CD14-positive monocyte (primary cell): ENCODE data around the gene NNAT. TPM values are rescaled to one million over a fixed set of nuclear protein-coding genes. Genes with fewer than 3 reads are reported as not detected.
"Not testable (repeated sequence)": the region's sequence is repeated elsewhere in the genome, so short reads cannot be mapped to it uniquely, and the experiment has no call there.

ENCODE experiments used
- DNase-seq, 3 donors: peaks; one replicate each; pipeline ENCODE4 v3.0.0-alpha.2; 2011 to 2022
- H2AFZ ChIP-seq: 2 replicates; pipeline ENCODE4 v1.6.0; 2012; ENCODE audit warnings: mild to moderate bottlenecking, low read depth, low read length, inconsistent platforms; ENCODE audit not compliant: insufficient read depth, poor library complexity, severe bottlenecking
- H3K27ac ChIP-seq, 2 donors: 1 replicate in 1 of 2; 2 replicates in 1 of 2; pipeline ENCODE4 v1.5.1; 2012 to 2013; ENCODE audit warnings: low read length in 2 of 2, control low read depth in 1 of 2, inconsistent platforms in 1 of 2, low read depth in 1 of 2, mild to moderate bottlenecking in 1 of 2
- H3K27me3 ChIP-seq, 2 donors: one replicate each; pipeline versions ENCODE4 v1.6.0 to v1.6.1; 2011 to 2013; ENCODE audit warnings: low read length in 2 of 2; ENCODE audit not compliant: control insufficient read depth in 2 of 2, insufficient read depth in 2 of 2
- H3K36me3 ChIP-seq, 2 donors: replicated peaks in 1 of 2; 1 replicate in 1 of 2; 2 replicates in 1 of 2; pipeline versions ENCODE4 v1.5.1 to v1.6.1; 2012 to 2013; ENCODE audit warnings: low read length in 2 of 2, control low read depth in 1 of 2, inconsistent platforms in 1 of 2, mild to moderate bottlenecking in 1 of 2; ENCODE audit not compliant: insufficient read depth in 2 of 2, control insufficient read depth in 1 of 2
- H3K4me1 ChIP-seq, 2 donors: 1 replicate in 1 of 2; 2 replicates in 1 of 2; pipeline versions ENCODE4 v1.5.1 to v1.6.1; 2012 to 2013; ENCODE audit warnings: low read length in 2 of 2, control low read depth in 1 of 2, inconsistent platforms in 1 of 2, mild to moderate bottlenecking in 1 of 2, moderate library complexity in 1 of 2; ENCODE audit not compliant: insufficient read depth in 2 of 2, control insufficient read depth in 1 of 2
- H3K4me2 ChIP-seq: replicated peaks from 2 replicates; pipeline ENCODE3; 2012; ENCODE audit warnings: low read length, moderate library complexity, mild to moderate bottlenecking; ENCODE audit not compliant: poor library complexity, severe bottlenecking; ENCODE audit errors: extremely low read depth
- H3K4me3 ChIP-seq, 3 experiments: fragments of 200-600 bp in 1 of 3; sonication (generic) in 1 of 3; replicated peaks in 1 of 3; 1 replicate in 2 of 3; 2 replicates in 1 of 3; pipeline ENCODE4 v1.5.1; 2011 to 2013; ENCODE audit warnings: low read length in 3 of 3, mild to moderate bottlenecking in 3 of 3, control low read depth in 2 of 3, low read depth in 2 of 3, inconsistent platforms in 1 of 3, moderate library complexity in 1 of 3
- H3K79me2 ChIP-seq: 2 replicates; pipeline ENCODE4 v1.6.0; 2012; ENCODE audit warnings: mild to moderate bottlenecking, control low read depth, inconsistent platforms, low read length, moderate library complexity; ENCODE audit not compliant: insufficient read depth
- H3K9ac ChIP-seq: 2 replicates; pipeline ENCODE4 v1.6.0; 2017; ENCODE audit warnings: low read length, mild to moderate bottlenecking; ENCODE audit not compliant: insufficient read depth, poor library complexity, severe bottlenecking
- H3K9me3 ChIP-seq, 2 donors: replicated peaks in 1 of 2; 1 replicate in 1 of 2; 2 replicates in 1 of 2; pipeline versions ENCODE4 v1.5.1 to v1.6.1; 2012 to 2013; ENCODE audit warnings: low read length in 2 of 2, control low read depth in 1 of 2; ENCODE audit not compliant: control insufficient read depth in 1 of 2, insufficient read depth in 1 of 2
- H4K20me1 ChIP-seq: 2 replicates; pipeline ENCODE4 v1.6.0; 2012; ENCODE audit warnings: mild to moderate bottlenecking, low read length, control low read depth, moderate library complexity; ENCODE audit not compliant: insufficient read depth
- H3K27ac Mint-ChIP-seq, 7 donors: one replicate each; pipeline ENCODE4 v1.8.0; 2020; ENCODE audit warnings: mild to moderate bottlenecking in 7 of 7, mixed read lengths in 7 of 7, moderate library complexity in 6 of 7, inconsistent platforms in 2 of 7
- H3K27me3 Mint-ChIP-seq, 3 donors: one replicate each; pipeline ENCODE4 v1.8.0; 2021 to 2022; ENCODE audit warnings: low read depth in 3 of 3, mild to moderate bottlenecking in 3 of 3, mixed read lengths in 3 of 3, moderate library complexity in 3 of 3, inconsistent platforms in 1 of 3
- H3K36me3 Mint-ChIP-seq, 2 donors: one replicate each; pipeline ENCODE4 v1.8.0; 2020; ENCODE audit warnings: mixed read lengths in 2 of 2, inconsistent platforms in 1 of 2, mild to moderate bottlenecking in 1 of 2
- H3K4me1 Mint-ChIP-seq: one replicate; pipeline ENCODE4 v1.8.0; 2020; ENCODE audit warnings: mild to moderate bottlenecking, mixed read lengths
- H3K4me3 Mint-ChIP-seq, 2 donors: one replicate each; pipeline ENCODE4 v1.8.0; 2020; ENCODE audit warnings: mild to moderate bottlenecking in 2 of 2, mixed read lengths in 2 of 2, moderate library complexity in 1 of 2
- H3K9me3 Mint-ChIP-seq, 7 donors: one replicate each; pipeline ENCODE4 v1.8.0; 2020 to 2022; ENCODE audit warnings: mixed read lengths in 7 of 7, mild to moderate bottlenecking in 6 of 7, moderate library complexity in 6 of 7, inconsistent platforms in 2 of 7
- WGBS: methylation state at CpG from one replicate; pipeline ENCODE4 v1.1.5; 2013; ENCODE audit warnings: missing lambda C conversion rate; ENCODE audit not compliant: insufficient coverage; 5-methylcytosine and 5-hydroxymethylcytosine counted together
- intact Hi-C, 2 donors: fragments of 100-400 bp; cut with micrococcal nuclease; formaldehyde crosslinking; loops; one replicate each; pipeline versions ENCODE4 v1.15.0 to v1.15.1; 2023
- polyA plus RNA-seq, 3 donors: library from polyadenylated mRNA; depleted of rRNA in 1 of 3; unstranded in 2 of 3; stranded (reverse) in 1 of 3; fragments of 300-500 nt in 2 of 3; fragments of >200 nt in 1 of 3; fragmentation: Illumina TruSeq in 2 of 3; gene quantifications; 1 replicate in 2 of 3; 2 replicates in 1 of 3; pipeline ENCODE4 v1.2.3, GENCODE V29; 2012 to 2021
- TF ChIP-seq, protein P1 (sequence below): fragments of 200-600 bp; IDR thresholded peaks from one replicate; pipeline ENCODE4 v1.8.0; 2022; ENCODE audit warnings: antibody characterized with exemption, mild to moderate bottlenecking

The NNAT gene
- polyA plus RNA-seq, 3 donors: not detected

DNA sequence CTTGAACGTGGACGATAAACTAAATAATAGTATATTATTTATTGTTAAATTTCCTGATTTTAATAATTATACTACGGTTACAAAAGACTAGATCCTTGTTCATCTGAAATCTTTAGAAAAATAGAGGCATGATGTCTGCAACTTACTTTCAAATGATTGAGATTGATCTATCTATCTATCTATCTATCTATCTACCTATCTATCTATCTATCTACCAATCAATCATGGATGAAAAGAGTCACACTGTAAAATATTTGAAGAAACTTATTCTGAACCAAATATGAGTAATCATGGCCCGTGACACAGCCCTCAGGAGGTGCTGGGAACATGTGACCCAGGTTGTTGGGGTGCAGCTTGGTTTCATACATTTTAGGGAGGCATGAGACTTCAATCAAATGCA lies 18.4 kb downstream of the NNAT start:
- Histone ChIP-seq H3K4me1 (peaks cover 0 to 7% of the 10 kb centered on the region in 2 donors), H3K4me2 (no peak overlapping the region), H3K9me3 (no peaks in the 10 kb centered on the region), H3K27ac (no peak overlapping the region), H3K27me3 (no peaks in the 10 kb centered on the region), H3K36me3 (no peaks in the 10 kb centered on the region), H3K79me2 (no peaks in the 10 kb centered on the region), H3K9ac (no peak overlapping the region), H2AFZ (no peak overlapping the region), H3K4me3 (no peak overlapping the region), H4K20me1 (no peaks in the 10 kb centered on the region)
- no peak for DNase-seq
- no peaks in the 10 kb centered on the region for H3K36me3 Mint-ChIP-seq
- 100% methylated on average over 1 of the region's 4 CpGs for WGBS
- H3K4me3 Mint-ChIP-seq: no peak overlapping the region
- peaks cover 0 to 6% (median 1%) of the 10 kb centered on the region in 7 donors for H3K9me3 Mint-ChIP-seq
- H3K4me1 Mint-ChIP-seq: peaks cover 13% of the 10 kb centered on the region
- H3K27me3 Mint-ChIP-seq: peaks cover 2 to 10% (median 8%) of the 10 kb centered on the region in 3 donors
- no peak overlapping the region for H3K27ac Mint-ChIP-seq
- intact Hi-C loops: no loop called here
- TF ChIP-seq, protein P1, sequence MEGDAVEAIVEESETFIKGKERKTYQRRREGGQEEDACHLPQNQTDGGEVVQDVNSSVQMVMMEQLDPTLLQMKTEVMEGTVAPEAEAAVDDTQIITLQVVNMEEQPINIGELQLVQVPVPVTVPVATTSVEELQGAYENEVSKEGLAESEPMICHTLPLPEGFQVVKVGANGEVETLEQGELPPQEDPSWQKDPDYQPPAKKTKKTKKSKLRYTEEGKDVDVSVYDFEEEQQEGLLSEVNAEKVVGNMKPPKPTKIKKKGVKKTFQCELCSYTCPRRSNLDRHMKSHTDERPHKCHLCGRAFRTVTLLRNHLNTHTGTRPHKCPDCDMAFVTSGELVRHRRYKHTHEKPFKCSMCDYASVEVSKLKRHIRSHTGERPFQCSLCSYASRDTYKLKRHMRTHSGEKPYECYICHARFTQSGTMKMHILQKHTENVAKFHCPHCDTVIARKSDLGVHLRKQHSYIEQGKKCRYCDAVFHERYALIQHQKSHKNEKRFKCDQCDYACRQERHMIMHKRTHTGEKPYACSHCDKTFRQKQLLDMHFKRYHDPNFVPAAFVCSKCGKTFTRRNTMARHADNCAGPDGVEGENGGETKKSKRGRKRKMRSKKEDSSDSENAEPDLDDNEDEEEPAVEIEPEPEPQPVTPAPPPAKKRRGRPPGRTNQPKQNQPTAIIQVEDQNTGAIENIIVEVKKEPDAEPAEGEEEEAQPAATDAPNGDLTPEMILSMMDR: no peak

DNA sequence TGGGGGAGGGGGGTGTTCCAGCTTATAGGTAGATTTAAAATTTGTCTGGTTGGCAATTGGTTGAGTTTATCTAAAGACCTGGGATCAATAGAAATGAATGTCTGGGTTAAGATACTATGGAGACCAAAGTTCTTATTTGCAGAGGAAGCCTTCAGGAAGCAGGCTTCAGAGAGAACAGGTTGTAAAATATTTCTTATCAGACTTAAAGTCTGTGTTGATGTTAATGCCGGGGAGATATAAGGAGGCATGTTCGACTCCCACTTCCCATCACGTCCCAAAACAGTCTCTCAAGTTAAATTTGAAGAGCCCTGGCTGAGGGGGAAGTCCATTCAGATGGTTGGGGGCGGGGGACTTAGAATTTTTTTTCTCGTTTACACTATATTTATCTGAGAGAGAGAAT lies 19.0 kb downstream of the NNAT start:
- H3K27ac Mint-ChIP-seq: no peak overlapping the region
- peaks cover 9% of the 10 kb centered on the region for H3K4me1 Mint-ChIP-seq
- no CpG with 5 or more reads among the region's 5 CpGs for WGBS
- peaks cover 0 to 7% of the 10 kb centered on the region in 2 donors for H3K4me1 ChIP-seq
- H3K4me3 ChIP-seq: no peak overlapping the region
- no peak overlapping the region for H2AFZ ChIP-seq
- no peak overlapping the region for H3K9ac ChIP-seq
- H3K4me3 Mint-ChIP-seq: peak overlapping the region in 1 of 2 donors; percentile 39
- no peaks in the 10 kb centered on the region for H4K20me1 ChIP-seq
- H3K36me3 ChIP-seq: no peaks in the 10 kb centered on the region
- H3K27me3 ChIP-seq: peaks cover 0 to 2% of the 10 kb centered on the region in 2 donors
- no peak overlapping the region for H3K27ac ChIP-seq
- no peak overlapping the region for H3K4me2 ChIP-seq
- H3K36me3 Mint-ChIP-seq: no peaks in the 10 kb centered on the region
- peaks cover 0 to 6% (median 1%) of the 10 kb centered on the region in 7 donors for H3K9me3 Mint-ChIP-seq
- no peak for DNase-seq
- H3K79me2 ChIP-seq: no peaks in the 10 kb centered on the region
- TF ChIP-seq, protein P1: no peak
- intact Hi-C loops: no loop called here
- H3K27me3 Mint-ChIP-seq: peaks cover 2 to 10% (median 8%) of the 10 kb centered on the region in 3 donors
- H3K9me3 ChIP-seq: no peaks in the 10 kb centered on the region

DNA sequence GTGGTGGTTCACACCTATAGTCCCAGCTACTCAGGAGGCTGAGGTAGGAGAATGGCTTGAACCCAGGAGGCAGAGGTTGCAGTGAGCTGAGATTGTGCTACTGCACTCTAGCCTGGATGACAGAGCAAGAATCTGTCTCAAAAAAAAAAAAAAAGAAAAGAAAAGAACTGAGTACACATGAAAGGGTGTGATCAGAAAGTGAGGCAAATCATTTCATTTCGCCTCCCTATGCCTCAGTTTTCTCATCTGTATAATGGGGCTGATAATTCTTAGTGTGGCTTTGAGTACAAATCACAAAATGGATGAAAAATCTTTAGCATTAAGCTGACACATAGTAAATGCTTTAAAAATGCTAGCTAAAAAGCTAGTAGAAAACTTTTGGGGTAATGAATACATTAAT lies 19.8 kb downstream of the NNAT start:
- intact Hi-C loops, H3K9ac ChIP-seq, H3K36me3 Mint-ChIP-seq, H3K27me3 ChIP-seq, H3K4me1 Mint-ChIP-seq, H3K4me1 ChIP-seq, H3K27ac ChIP-seq, H2AFZ ChIP-seq, H3K79me2 ChIP-seq, H3K9me3 ChIP-seq, H3K4me3 Mint-ChIP-seq, H3K9me3 Mint-ChIP-seq, H3K36me3 ChIP-seq, H3K27ac Mint-ChIP-seq, H3K4me2 ChIP-seq, H4K20me1 ChIP-seq, DNase-seq, H3K4me3 ChIP-seq: not testable (repeated sequence)
- WGBS: no CpG with 5 or more reads among the region's 1 CpG
- H3K27me3 Mint-ChIP-seq: peaks cover 2 to 11% (median 10%) of the 10 kb centered on the region in 3 donors
